B cell (primary cell): ENCODE measurements around the gene PVALEF.

Experiments
- EZH2 ChIP-seq: IDR thresholded peaks from 2 replicates; pipeline ENCODE4 v1.6.1; 2012; ENCODE audit warnings: borderline replicate concordance, low read depth, mild to moderate bottlenecking, moderate library complexity, low read length; ENCODE audit not compliant: insufficient read depth, poor library complexity, severe bottlenecking
- TF ChIP-seq, protein P1 (sequence below): fragments of 200-600 bp; IDR thresholded peaks from one replicate; pipeline ENCODE4 v1.8.0; 2022; ENCODE audit warnings: antibody characterized with exemption, mild to moderate bottlenecking

DNA sequence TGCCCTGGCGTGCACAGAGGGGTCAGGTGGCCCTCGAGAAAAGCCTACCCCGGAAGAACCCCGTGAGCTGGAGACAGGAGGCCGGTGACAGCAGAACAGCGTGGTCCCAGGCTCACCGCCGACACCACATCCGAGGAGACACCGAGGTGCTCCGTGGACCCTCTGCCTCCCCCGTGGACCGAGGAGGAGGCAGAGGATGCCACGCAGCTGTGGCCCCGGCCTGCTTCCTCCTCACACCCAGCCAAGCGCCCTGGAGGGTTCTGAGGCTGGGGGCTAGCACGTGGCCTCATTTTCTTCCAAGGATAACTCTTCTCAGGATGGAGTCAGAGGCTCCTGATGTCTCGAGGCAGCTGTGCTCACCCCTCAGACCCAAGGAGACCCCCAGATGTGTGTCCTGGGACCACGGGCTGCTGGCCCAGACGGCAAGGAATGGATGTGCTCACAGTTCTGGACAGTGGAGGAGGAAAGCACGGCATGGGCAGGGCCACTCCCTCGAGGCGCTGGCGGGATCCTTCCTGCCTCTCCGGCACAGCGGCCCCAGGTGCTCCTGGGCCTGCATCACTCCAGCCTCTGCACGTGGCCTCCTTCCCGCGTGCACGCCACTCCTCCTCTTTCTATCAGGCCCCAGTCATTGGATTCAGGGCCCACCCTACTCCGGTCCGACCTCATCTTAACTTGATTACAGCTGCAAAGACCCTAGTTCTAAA lies 4.4 kb upstream of the PVALEF start:
- TF ChIP-seq, protein P1, sequence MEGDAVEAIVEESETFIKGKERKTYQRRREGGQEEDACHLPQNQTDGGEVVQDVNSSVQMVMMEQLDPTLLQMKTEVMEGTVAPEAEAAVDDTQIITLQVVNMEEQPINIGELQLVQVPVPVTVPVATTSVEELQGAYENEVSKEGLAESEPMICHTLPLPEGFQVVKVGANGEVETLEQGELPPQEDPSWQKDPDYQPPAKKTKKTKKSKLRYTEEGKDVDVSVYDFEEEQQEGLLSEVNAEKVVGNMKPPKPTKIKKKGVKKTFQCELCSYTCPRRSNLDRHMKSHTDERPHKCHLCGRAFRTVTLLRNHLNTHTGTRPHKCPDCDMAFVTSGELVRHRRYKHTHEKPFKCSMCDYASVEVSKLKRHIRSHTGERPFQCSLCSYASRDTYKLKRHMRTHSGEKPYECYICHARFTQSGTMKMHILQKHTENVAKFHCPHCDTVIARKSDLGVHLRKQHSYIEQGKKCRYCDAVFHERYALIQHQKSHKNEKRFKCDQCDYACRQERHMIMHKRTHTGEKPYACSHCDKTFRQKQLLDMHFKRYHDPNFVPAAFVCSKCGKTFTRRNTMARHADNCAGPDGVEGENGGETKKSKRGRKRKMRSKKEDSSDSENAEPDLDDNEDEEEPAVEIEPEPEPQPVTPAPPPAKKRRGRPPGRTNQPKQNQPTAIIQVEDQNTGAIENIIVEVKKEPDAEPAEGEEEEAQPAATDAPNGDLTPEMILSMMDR: no peak
- no peak for TF ChIP-seq EZH2
